SJCRH30 (cell line): ENCODE data around the gene ABLIM2. TPM values are rescaled to one million over a fixed set of nuclear protein-coding genes. Genes with fewer than 3 reads are reported as not detected.

Experiments
- DNase-seq, 2 experiments: peaks; one replicate each; pipeline ENCODE4 v3.0.0-alpha.2; 2015 to 2020
- H3K27ac ChIP-seq: fragments of 250-450 bp; sonication (Bioruptor Pico); 2 replicates; pipeline ENCODE4 v1.5.1; 2020; ENCODE audit warnings: mild to moderate bottlenecking, moderate library complexity
- H3K27me3 ChIP-seq: fragments of 250-450 bp; sonication (Bioruptor Pico); 2 replicates; pipeline ENCODE4 v1.5.1; 2020; ENCODE audit warnings: mild to moderate bottlenecking, moderate library complexity
- H3K36me3 ChIP-seq: fragments of 250-450 bp; sonication (Bioruptor Pico); 2 replicates; pipeline ENCODE4 v1.5.1; 2020; ENCODE audit warnings: mild to moderate bottlenecking, moderate library complexity
- H3K4me1 ChIP-seq: fragments of 250-450 bp; sonication (Bioruptor Pico); 2 replicates; pipeline ENCODE4 v1.5.1; 2020; ENCODE audit warnings: mild to moderate bottlenecking, moderate library complexity
- H3K4me3 ChIP-seq: fragments of 250-450 bp; sonication (Bioruptor Pico); 2 replicates; pipeline ENCODE4 v1.5.1; 2020; ENCODE audit warnings: mild to moderate bottlenecking, moderate library complexity
- H3K9me3 ChIP-seq: fragments of 250-450 bp; sonication (Bioruptor Pico); replicated peaks from 2 replicates; pipeline ENCODE4 v1.5.1; 2020; ENCODE audit warnings: mild to moderate bottlenecking, moderate library complexity
- total RNA-seq: library from RNA; depleted of rRNA; stranded (reverse); fragments of >200 nt; shearing (Covaris generic); gene quantifications from 2 replicates; pipeline ENCODE4 v1.2.3, GENCODE V29; 2014

ABLIM2 gene
- total RNA-seq, 1 experiment from 2014 or later, result 0.12 TPM

DNA sequence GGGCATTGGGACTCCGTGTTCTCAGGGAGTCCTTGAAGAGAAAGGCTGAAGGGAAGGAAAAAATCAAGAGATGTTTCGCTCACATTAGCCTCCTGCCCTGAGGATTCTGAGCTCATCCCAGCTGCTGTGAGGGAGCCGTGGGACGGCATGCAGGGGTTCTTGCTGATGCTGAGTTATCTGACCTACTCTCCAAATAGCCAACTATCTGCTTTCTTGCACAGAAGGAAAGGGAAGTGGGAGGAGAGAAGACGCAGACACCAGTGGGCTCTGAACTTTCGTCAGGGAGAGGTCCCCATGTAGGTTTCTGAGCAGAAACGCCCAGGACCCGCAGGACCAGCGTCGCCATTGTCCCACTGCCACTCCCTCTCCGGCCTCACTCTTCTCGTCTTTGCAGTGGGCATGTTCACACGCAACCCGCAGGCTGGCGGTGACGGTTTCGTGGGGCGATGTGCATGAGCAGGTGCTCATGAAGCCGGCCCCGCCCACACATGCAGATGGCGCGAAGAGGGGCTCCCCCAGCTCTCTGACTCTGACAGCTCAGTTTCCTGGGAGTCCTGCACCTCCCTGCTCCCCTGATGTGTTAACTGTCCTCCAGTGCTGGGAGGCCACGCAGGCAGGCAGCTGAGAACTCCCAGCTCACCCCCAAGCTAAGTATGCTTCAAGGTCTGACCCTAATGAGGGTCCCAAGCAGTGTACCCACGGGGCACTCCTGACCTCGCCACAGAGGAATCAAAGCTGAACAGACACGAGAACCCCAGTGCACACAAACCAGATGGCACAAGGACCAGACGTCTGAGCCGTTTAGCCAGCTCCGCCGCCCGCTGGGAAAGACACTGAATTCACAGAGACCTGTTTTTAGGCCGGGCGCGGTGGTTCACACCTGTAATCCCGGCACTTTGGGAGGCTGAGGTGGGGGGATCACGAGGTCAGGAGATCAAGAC is 13.6 kb upstream of the ABLIM2 start:
- H3K27ac ChIP-seq, result no peak overlapping the region

DNA sequence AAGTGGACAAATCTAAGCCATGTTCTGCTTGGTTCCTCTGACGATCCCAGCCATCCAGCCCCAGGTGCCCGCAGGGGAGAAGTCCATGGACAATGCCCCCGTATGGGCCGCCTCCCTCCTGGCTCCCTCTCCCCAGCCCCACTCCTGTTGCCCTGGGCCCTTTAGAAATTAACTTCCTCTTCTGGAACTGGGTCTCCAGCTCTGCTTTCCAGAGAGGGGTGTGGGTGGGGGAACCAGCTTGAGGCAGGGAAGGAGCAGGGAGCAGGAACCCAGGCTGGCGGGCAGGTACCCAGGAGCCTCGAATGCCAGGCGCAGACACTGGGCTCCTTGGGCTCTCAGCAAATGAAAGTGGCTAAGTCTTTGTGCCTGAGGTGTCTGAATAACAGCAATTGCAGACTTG is 12.7 kb upstream of the ABLIM2 start:
- DNase-seq, result no peak
- Histone ChIP-seq H3K9me3 (no peaks in the 10 kb centered on the region), H3K4me3 (no peak overlapping the region), H3K27me3 (0 out of 2 replicates have a peak, but pooled peaks cover 8% of the 10 kb centered on the region), H3K27ac (no peak overlapping the region), H3K36me3 (no peaks in the 10 kb centered on the region), H3K4me1 (no peaks in the 10 kb centered on the region)

More for the DNA sequence above, 13.6 kb upstream of the ABLIM2 start:
- no peak for DNase-seq
- Histone ChIP-seq H3K27me3 (0 out of 2 replicates have a peak, but pooled peaks cover 12% of the 10 kb centered on the region), H3K9me3 (no peaks in the 10 kb centered on the region), H3K4me1 (no peaks in the 10 kb centered on the region; the same call in 1 of the 2 replicates), H3K4me3 (no peak overlapping the region), H3K36me3 (no peaks in the 10 kb centered on the region)

DNA sequence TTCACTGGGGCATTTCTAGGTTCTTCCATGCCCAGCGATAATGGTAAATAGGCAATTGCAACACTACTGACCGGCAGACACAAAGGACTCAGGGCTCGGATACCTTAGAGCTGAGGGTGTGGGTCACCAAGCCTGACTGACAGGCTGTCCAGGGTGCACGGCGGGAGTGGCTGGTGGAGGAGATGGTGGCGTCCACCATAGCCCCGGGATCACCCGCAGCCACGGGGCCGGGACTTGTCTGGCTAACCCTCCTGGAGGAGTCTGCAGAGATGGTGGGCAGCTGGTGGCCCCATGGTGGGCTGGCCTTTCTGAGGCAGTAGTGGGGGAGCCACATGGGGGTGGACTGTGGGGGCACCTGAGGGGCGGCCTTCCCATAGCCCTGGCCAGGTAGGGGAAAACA is 11.7 kb upstream of the ABLIM2 start:
- no peak overlapping the region for H3K4me3 ChIP-seq
- no peak for DNase-seq
- no peaks in the 10 kb centered on the region for H3K36me3 ChIP-seq
- 0 out of 2 replicates have a peak, but pooled peaks cover 6% of the 10 kb centered on the region for H3K27me3 ChIP-seq
- H3K9me3 ChIP-seq, result no peaks in the 10 kb centered on the region
- H3K27ac ChIP-seq, result no peak overlapping the region
- H3K4me1 ChIP-seq, result no peaks in the 10 kb centered on the region

DNA sequence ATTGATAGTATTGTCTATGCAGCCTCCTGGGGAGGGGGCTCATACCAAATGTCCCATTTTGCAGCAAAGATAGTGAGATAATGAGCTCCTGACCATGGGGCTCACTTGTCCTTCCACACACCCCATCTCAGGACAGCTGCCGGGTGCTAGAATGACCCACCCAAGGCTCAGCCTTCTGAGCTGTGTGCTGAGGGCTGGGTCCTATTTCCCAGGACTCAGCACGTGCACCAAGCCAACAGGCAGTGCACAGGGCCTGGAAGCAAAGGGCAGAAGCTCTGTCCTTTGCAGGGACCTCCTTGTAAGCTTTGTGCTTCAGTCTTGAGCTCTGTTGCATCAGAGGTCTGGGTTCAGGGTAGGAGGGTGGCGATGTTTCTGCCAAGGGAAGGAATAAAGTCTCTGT is 11.2 kb upstream of the ABLIM2 start:
- H3K4me1 ChIP-seq, result no peaks in the 10 kb centered on the region
- no peak overlapping the region for H3K27ac ChIP-seq

DNA sequence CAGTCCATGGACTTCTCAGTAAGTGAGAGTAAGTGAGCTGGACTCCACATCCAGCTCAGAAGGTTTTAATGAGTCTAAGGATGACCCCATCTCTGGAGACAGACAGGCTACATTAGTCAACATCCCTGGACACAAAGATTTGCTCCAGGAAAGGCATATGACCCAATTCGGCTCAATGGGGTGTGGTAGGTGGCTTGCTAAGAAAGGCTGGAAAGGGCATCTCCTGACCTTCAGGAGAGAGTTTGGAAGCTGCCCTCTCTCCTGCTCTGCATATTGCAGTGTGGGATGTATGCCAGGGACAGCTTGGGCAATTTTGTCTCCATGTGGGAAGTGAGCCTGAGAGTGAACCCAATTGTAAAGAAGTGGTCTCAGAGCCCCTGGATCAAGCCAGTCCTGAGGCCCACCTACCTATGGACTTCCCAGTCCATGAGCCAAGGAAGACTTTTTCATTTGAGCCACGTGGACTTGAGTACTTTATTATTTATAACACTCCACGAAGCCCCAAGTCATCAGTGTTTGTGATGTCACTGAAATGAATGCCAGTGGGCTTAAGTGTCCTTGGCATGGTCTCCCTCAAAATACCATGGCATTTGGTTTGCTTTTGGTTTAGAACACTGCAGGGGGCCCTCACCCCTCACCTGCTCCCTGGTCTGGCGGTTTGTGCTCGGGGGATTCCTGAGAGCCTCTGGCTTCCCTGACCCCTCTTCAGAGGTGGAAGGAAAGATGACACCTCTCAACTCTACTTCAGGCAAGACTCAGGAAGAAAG is 10.4 kb upstream of the ABLIM2 start:
- Histone ChIP-seq H3K4me1 (no peaks in the 10 kb centered on the region), H3K36me3 (no peaks in the 10 kb centered on the region), H3K27ac (no peak overlapping the region), H3K9me3 (no peaks in the 10 kb centered on the region), H3K27me3 (peaks cover 6% of the 10 kb centered on the region; the same call in 1 of the 2 replicates), H3K4me3 (no peak overlapping the region)
- DNase-seq, result no peak

More for the DNA sequence above, 11.2 kb upstream of the ABLIM2 start:
- Histone ChIP-seq H3K4me3 (no peak overlapping the region), H3K9me3 (no peaks in the 10 kb centered on the region), H3K36me3 (no peaks in the 10 kb centered on the region), H3K27me3 (peaks cover 6% of the 10 kb centered on the region; the same call in 1 of the 2 replicates)
- DNase-seq, result no peak

DNA sequence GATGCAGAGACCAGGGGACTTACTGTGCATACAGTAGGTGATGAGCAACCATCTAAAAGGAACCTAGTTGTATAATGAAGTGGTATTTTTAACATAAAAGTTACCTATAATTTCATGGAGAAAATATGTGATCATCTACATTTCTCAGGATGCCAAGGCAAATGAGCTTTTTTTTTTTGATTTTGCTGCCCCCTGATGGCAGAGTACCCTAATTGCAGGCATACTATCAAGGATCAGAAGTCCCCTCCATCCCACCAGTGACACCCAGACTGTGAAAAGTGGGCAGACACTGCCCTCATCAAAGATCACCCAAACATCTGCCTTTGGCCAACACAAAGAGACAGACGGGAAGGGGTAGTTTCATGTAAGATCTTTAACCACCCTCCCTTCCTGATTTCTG is 9.6 kb upstream of the ABLIM2 start:
- DNase-seq, result no peak
- Histone ChIP-seq H3K27me3 (peaks cover 6% of the 10 kb centered on the region; the same call in 1 of the 2 replicates), H3K4me1 (no peaks in the 10 kb centered on the region)

DNA sequence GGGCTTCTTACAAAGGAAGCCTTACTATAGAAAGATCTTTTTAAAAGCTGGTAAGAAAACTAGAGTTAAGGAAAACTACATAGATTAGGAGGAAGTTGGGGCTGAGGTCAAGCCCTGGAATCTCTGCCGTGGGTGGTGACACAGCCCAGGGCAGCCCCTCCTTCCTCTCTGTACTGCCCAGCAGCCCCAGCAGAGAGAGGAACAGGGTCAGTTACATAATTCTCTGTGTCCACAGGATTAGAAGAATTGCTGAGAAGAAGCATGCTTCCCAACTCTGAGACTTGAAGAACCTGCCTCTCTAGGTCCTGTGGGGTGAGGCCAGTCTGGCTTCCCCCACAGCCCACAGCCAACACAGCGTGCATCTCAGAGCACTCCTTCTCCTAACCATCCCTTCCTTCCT is 9.2 kb upstream of the ABLIM2 start:
- Histone ChIP-seq H3K4me1 (no peaks in the 10 kb centered on the region), H3K9me3 (no peaks in the 10 kb centered on the region), H3K36me3 (no peaks in the 10 kb centered on the region), H3K27ac (no peak overlapping the region), H3K27me3 (peaks cover 10% of the 10 kb centered on the region), H3K4me3 (no peak overlapping the region)
- no peak for DNase-seq

More for the DNA sequence above, 9.6 kb upstream of the ABLIM2 start:
- H3K4me3 ChIP-seq, result no peak overlapping the region
- no peak overlapping the region for H3K27ac ChIP-seq
- no peaks in the 10 kb centered on the region for H3K36me3 ChIP-seq
- no peaks in the 10 kb centered on the region for H3K9me3 ChIP-seq

DNA sequence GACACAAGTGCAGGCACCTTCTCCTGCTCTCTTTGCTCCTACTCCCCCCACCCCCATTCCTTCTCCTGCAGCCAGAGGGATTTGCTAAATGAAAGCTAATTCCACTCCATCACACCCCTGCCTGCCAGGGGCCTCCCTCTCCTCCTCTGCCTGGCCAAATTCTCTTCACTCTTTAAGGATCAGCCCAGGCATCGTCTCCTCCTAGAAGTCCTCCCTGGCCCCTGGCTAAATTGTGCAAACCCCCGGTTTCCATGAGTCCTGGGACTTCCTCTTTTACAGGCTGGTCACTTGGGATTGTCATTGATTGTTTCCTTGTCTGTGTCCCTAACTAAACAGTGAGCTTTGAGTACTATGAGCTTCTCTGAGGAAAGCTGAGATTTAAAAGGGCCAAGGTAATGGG is 8.7 kb upstream of the ABLIM2 start:
- H3K9me3 ChIP-seq, result no peaks in the 10 kb centered on the region
- H3K4me1 ChIP-seq, result no peaks in the 10 kb centered on the region
- H3K4me3 ChIP-seq, result no peak overlapping the region
- no peak overlapping the region for H3K27ac ChIP-seq
- H3K36me3 ChIP-seq, result no peaks in the 10 kb centered on the region
- DNase-seq, result no peak
- peaks cover 13% of the 10 kb centered on the region for H3K27me3 ChIP-seq

DNA sequence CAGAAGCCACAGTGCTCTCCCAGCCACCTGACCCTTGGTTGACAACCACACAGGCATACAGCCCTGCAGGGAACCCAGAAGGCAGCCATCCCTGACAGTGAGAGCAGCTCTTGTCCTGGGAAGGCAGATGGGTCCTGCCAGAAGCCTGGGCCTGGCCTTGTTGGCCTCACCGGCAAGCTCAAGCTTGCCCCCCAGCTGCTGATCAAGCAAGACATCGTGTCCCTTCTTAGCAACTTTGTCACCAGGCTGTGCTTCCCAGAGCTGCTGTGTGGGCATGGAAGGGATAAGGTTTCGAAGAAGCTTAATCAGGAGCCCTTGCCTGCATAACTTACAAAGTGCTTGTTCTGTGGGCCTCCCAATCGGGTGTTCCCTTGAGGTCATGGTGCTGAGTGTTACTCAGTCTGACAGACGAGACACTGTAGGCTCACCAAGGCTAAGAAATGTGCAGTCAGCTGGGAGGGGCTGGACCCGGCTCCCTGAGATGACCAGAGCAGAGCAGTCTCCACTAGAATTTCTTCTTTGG is 6.8 kb upstream of the ABLIM2 start:
- no peaks in the 10 kb centered on the region for H3K4me1 ChIP-seq
- H3K36me3 ChIP-seq, result no peaks in the 10 kb centered on the region
- no peak overlapping the region for H3K27ac ChIP-seq
- H3K9me3 ChIP-seq, result no peaks in the 10 kb centered on the region
- no peak for DNase-seq
- no peak overlapping the region for H3K4me3 ChIP-seq
- peaks cover 7% of the 10 kb centered on the region for H3K27me3 ChIP-seq

DNA sequence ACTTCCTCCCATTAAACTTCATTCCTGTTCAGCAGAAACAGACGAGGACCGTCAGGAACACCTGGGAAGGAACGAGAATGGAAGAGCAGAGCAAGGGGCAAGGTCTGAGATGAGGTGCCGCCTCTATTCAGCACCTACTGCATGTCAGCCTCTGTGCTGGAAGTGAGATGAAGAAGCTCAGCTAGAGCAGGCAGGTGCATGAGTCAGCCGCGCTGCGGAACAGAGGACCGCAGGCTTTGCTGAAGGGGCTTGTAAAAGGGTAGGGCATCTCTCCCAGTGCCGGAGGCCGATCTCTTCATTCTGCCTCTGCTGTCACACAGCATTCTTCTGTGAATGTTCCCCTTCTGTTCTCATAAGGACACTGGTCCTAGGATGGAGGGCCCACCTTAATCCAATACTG is 6.1 kb upstream of the ABLIM2 start:
- no peaks in the 10 kb centered on the region; the same call in 1 of the 2 replicates for H3K4me1 ChIP-seq
- H3K9me3 ChIP-seq, result no peaks in the 10 kb centered on the region
- H3K36me3 ChIP-seq, result no peaks in the 10 kb centered on the region
- no peak for DNase-seq
- H3K27me3 ChIP-seq, result peaks cover 12% of the 10 kb centered on the region
- no peak overlapping the region for H3K27ac ChIP-seq
- H3K4me3 ChIP-seq, result no peak overlapping the region

DNA sequence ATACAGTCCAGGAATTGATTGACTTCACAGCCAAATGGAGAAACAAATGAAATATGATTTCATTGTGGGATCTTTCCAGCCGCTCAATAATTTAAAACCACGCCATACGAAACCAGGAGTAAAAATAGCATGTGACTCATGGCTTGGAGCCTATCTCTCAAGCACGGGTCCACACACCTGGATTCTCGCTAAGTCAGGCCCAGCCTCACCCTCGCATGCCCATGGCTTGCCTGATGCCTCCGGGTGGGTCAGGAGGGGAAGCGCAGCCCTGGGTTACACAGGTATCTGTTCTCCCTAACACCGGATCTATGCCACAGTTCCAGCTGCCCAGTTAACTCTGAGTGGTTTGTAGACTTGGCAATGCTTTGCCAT is 5.6 kb upstream of the ABLIM2 start:
- Histone ChIP-seq H3K27me3 (peaks cover 15% of the 10 kb centered on the region), H3K9me3 (no peaks in the 10 kb centered on the region), H3K4me1 (no peaks in the 10 kb centered on the region; the same call in 1 of the 2 replicates), H3K4me3 (no peak overlapping the region), H3K27ac (no peak overlapping the region), H3K36me3 (no peaks in the 10 kb centered on the region)
- no peak for DNase-seq

DNA sequence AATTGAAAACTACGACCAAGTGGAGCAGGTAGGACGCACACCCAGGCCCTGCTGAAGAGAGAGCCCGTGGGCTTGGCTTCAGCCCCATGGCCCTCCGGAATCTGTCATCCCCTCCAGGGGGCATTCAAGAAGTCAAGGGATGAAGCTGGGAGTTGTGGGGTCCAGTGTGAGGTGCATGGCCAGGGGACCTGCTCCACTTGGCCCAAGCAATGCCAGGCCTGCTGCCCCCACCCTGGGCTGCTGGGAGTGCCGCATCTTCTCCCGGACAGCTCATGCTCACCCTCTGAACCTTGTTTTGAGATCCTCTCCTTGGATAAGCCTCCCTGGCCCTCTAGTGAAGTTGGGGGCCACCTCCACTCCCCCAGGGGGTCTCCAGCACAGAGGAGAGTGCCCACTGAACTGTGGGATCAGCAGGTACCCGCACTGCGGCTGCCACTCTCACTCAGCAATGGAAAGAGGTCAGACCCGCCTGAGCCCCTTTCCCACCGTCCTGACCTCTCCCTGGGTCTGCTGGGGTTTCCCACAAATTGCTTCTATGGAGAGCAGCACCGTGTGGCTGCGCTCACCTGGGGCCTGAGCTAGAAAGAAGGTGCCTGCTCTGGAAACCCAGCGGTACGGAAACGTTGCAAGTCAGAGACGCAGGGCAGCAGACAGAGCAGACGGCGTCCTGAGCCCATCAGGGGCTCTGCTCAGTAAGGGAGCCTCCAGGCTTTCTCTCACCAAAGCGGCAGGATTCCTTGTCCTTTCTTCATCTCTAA is 5.0 kb upstream of the ABLIM2 start:
- Histone ChIP-seq H3K4me3 (no peak overlapping the region), H3K36me3 (no peaks in the 10 kb centered on the region), H3K9me3 (no peaks in the 10 kb centered on the region), H3K4me1 (no peaks in the 10 kb centered on the region; the same call in 1 of the 2 replicates), H3K27me3 (peaks cover 15% of the 10 kb centered on the region), H3K27ac (no peak overlapping the region)
- DNase-seq, result no peak

DNA sequence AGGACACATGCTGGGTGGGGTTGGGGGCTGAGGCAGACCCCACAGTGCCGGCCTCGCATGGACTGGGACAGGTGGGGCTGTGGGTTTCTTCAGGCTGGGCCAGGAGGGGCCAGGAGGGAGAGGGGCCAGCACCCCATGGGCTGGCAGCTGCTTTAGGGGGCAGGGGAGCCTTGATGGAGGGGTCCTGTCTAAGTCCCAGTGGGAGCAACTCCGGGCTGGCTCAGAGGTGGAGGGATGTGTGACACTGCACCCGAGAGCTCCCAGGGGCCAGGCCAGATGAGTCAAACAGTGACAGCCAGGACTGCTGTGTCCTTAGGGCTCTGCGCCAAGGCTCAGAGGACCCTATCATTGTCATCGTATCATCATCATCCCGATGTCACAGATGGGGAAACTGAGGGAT is 4.4 kb upstream of the ABLIM2 start:
- Histone ChIP-seq H3K4me1 (no peaks in the 10 kb centered on the region; the same call in 1 of the 2 replicates), H3K36me3 (no peaks in the 10 kb centered on the region), H3K27ac (no peak overlapping the region), H3K4me3 (no peak overlapping the region), H3K27me3 (peaks cover 15% of the 10 kb centered on the region), H3K9me3 (no peaks in the 10 kb centered on the region)
- no peak for DNase-seq

DNA sequence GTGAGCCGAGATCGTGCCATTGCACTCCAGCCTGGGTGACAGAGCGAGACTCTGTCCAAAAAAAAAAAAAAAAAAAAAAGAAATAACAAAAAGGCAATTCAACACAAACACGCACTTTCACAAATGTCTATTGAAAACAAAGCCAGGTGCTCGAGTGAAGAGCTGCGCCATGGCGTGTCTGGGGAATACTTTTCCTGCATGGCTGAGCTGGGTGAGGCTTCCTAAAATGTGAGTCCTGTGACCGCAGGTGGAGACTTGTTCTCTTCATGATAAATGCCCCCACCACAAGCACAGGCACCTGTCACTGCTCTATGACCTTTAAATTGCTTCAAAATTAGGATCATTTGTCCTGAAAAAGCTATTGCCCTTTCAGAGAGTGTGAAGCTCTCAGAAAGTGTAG is 4.0 kb upstream of the ABLIM2 start:
- no peak for DNase-seq
- Histone ChIP-seq H3K4me1 (no peaks in the 10 kb centered on the region; the same call in 1 of the 2 replicates), H3K27ac (no peak overlapping the region), H3K9me3 (no peaks in the 10 kb centered on the region), H3K36me3 (no peaks in the 10 kb centered on the region), H3K27me3 (peaks cover 15% of the 10 kb centered on the region), H3K4me3 (no peak overlapping the region)
